Caki2 (cell line): ENCODE results near the gene FGD6. TPM values are rescaled to one million over a fixed set of nuclear protein-coding genes. Genes with fewer than 3 reads are reported as not detected.
"Not testable (repeated sequence)": the region's sequence is repeated elsewhere in the genome, so short reads cannot be mapped to it uniquely, and the experiment has no call there.

Experiments used
- DNase-seq: peaks from one replicate; pipeline ENCODE4 v3.0.0-alpha.2; 2015; ENCODE audit warnings: low read depth
- in situ Hi-C: cut with HindIII; loops from 2 replicates; pipeline ENCODE4 v1.10.0; 2016; ENCODE audit warnings: low sequenced_read_pairs, low pct_unique_long_range_greater_than_20kb, mixed read lengths
- total RNA-seq: library from RNA; depleted of rRNA; stranded (reverse); fragments of >200 nt; shearing (Covaris generic); gene quantifications from 2 replicates; pipeline ENCODE4 v1.2.3, GENCODE V29; 2014; ENCODE audit warnings: low replicate concordance

The FGD6 gene
- total RNA-seq, 1 experiment from 2014 or later = 5.9 TPM

DNA sequence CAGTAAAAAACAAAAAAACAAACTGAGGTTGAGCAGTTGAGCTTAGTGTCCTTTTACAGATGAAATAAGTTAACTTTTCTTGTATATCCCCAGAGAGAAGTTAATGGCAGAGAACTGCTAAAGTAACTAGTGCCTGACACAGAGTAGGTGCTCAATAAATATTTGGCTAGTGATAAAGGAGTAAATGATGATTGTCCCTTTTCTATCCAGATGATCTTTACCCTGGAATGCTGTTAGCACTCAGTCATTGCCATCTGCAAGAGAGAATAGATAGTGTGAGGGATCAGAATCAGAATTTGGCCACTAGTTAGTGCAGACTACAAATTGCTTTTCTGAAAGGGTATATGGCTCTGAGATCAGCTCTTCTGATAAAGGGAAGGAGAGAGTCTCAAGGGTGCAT is 21.9 kb upstream of the FGD6 start:
- in situ Hi-C loops = no loop called here
- DNase-seq = no peak

DNA sequence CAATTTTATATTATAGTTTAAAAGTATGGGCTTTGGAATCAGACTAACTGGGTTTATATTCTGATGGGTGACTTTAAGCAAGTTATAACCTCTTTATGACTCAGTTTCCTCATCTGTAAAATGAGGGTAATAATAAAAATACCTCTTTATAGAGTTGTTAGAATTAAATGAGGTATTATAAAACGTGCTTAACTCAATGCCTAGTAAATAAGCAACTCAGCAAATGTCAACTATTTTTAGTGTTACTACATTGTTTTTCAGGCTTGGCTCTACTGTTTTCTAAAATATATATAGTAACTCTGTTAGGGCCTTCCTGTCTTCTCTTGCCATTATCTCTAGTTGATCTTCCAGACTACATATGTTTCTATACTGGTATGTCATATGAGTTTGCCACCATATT is 20.9 kb upstream of the FGD6 start:
- in situ Hi-C loops = no loop called here

DNA sequence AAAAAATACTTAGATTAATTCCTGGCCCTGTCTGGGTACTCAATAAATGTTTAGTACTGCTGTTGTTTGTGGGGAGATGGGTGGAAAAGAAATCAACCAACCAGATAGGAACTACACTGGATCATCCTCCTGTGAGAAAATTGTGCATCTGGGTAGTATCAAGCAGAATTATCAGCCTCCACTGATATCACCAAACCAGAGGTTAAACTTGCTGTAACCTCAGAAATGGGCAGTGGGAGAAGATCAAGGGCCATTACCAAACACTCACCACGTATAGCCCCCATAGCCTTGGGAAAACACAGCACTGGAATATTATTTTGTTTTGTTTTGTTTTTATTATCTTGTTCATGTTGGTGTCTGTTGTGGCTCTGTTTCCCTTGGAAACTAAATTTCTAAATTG is 20.0 kb upstream of the FGD6 start:
- in situ Hi-C loops = no loop called here
- no peak for DNase-seq

More for the DNA sequence above, 20.9 kb upstream of the FGD6 start:
- DNase-seq = no peak

DNA sequence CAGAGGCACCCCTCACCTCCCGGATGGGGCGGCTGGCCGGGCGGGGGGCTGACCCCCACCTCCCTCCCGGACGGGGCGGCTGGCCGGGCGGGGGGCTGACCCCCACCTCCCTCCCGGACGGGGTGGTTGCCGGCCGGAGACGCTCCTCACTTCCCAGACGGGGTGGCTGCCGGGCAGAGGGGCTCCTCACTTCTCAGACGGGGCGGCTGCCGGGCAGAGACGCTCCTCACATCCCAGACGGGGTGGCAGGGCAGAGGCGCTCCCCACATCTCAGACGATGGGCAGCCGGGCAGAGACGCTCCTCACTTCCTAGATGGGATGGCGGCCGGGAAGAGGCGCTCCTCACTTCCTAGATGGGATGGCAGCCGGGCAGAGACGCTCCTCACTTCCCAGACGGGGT is 18.4 kb upstream of the FGD6 start:
- DNase-seq, in situ Hi-C loops: not testable (repeated sequence)

DNA sequence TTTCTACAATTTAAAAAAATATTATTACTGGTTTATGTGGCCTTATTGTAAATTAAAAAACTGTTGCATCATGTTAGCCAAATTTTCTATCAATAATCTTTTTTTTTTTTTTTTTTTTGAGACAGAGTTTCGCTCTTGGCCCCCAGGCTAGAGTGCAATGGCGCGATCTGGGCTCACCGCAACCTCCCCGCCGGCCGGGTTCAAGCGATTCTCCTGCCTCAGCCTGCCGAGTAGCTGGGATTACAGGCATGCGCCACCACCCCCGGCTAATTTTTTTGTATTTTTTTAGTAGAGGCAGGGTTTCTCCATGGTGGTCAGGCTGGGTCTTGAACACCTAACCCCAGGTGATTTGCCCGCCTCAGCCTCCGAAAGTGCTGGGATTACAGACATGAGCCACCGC is 16.9 kb upstream of the FGD6 start:
- DNase-seq, in situ Hi-C loops: not testable (repeated sequence)

DNA sequence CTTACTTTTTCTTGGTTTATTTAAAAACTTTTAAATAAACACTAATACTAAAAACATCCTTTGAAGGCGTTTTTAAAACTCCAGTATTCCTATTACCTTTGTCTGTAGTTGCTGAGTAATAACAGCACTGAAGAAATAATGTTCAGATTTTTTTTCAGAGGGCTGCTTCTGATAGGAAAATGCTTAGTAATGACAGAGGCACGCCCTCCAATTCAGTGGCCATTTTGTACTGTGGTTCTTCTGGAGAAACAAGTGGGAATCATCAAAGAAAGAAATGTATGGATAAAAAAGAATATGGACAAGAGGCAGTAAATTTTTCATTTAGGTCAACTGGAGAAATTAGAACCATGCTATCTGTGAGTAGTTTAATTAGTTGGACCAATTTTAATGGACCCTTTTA is 13.9 kb upstream of the FGD6 start:
- in situ Hi-C loops = no loop called here
- DNase-seq = peak; percentile 42

DNA sequence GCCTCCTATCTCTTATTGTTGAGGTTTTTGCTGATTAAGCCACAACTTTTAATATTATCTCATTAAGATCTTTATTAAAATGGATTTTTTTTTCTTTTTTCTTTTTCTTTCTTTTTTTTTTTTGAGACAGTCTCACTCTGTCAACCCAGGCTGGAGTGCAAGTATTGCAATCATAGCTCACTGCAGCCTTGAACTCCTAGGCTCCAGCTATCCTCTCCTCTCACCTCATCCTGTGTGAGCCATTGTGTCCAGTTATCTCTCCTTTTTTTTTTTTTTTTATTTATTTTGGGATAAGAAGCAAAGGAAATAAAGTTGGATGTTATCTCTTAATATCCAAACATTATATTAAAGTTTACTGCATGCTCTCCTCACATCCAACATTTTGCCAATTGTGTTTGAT is 13.0 kb upstream of the FGD6 start:
- in situ Hi-C loops = no loop called here

DNA sequence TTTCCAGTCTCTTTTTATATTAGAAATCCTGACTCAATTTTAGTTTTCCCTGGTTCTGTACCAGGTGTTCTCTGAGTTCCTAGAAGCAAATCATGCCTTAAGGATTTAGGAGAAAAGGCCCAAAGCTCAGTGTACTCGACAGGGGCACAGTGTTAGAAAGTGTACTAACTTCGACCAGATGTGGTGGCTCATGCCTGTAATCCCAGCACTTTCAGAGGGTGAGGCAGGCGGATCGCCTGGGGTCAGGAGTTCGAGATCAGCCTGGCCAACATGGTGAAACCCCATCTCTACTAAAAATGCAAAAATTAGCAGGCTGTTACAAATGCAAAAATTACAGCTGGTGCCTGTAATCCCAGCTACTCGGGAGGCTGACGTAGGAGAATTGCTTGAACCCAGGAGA is 12.4 kb upstream of the FGD6 start:
- in situ Hi-C loops = no loop called here

More for the DNA sequence above, 13.0 kb upstream of the FGD6 start:
- no peak for DNase-seq

DNA sequence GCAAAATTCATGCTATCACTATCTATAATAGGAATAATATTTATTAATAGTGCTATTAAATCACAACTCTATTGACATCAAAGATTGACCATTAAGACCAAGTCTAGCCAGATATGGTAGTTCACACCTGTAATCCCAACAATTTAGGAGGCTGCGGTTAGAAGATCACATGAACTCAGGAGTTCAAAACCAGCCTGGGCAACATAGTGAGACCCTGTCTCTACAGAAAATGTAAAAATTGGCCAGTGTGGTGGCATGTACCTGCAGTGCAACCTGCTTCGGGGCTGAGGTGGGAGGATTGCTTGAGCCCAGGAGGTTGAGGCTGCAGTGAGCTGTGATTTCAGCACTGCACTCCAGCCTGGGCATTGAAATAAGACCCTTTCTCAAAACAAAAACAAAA is 11.3 kb upstream of the FGD6 start:
- no peak for DNase-seq
- in situ Hi-C loops = no loop called here

More for the DNA sequence above, 12.4 kb upstream of the FGD6 start:
- DNase-seq = no peak

DNA sequence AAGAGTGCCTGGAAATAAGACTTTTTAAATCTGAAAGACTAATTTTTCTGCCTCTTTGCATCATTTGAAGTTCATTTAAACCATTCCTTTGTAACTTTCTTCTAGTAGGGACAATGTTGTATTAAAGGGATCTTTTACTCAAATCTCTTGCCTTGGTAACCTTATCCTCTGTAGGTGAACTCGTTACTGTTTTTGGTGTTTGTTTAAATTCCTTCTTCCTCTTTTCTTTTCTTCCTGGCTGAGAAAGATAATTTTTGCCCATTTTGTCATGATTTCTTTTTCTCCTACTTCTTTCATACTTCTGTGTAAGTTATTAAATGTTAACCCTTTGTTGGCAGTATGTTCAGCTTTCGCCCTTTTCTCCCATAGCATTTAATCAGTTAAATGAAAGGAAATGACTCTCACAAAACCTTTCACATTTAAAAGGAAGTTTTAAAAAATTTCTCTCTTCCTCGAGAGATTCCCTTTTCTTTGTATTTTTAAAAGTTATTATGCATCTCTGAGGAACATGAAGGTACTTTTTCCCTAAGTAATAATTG is 10.6 kb upstream of the FGD6 start:
- DNase-seq = no peak
- in situ Hi-C loops = no loop called here

DNA sequence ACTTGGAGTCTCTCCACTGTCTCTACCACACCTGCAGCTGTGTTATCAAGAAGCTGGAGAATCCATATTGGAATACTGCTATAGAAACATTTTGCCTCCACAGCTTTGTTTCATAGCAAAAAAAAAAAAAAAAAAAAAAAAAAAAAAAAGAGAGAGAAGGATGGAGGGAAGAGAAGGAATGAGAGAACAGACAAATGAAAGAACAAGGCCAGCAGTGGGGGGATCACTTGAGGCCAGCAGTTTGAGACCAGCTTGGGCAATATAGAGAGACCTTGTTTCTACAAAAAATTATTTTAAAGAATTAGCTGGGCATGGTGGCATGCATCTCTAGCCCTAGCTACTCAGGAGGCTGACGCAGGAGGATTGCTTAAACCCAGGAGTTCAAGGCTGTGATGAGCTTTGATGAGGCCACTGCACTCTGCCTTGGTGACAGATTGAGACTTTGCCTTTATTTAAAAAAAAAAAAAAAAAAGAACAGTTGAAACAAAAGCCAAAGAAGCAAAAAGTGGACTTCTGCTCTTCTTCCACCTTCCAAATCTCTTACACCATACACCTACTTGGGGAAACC is 8.5 kb upstream of the FGD6 start:
- in situ Hi-C loops = no loop called here

DNA sequence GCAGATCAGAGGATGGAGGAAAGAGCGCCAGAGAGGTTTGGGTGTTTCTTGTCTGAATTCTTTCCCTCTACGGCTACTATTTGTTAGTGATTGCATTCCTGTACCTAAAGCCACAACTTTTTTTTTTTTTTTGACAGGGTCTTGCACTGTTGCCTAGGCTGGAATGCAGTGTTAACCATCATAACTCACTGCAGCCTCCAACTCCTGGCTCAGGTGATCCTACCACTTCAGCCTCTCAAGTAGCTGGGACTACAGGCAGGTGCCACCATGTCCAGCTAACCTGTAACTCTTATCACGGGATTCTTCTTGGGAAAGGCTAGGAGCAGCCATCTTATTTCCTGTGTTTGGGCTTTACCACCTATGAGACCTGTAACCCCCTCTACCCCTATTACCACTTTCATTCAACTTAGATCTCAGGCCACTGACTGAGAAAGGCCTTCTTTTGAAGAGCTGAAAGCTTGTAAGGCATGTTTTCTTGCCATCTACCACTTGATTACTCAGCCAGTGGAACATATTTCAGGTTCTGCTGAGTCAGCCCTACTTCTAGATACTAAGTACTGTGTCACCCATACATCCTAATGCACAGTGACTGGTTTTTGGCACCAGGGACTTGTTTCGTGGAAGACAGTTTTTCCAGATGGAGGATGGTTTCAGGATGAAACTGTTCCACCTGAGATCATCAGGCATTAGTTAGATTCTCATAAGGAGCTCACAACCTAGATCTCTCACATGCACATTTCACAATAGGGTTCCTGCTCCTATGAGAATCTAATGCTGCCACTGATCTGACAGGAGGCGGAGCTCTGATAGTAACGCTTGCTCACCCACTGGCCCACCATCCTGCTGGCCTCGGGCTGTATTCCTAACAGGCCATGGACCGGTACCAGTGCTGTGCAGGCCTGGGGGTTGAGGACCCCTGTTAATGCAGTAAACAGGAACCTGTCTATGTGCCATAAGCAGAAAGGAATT is 7.2 kb upstream of the FGD6 start:
- in situ Hi-C loops = loop anchor here (25.0 kb wide), 1 partner anchor 112 kb away; no protein-coding TSS in a partner anchor
- DNase-seq = peak; percentile 49

More for the DNA sequence above, 8.5 kb upstream of the FGD6 start:
- DNase-seq = no peak

DNA sequence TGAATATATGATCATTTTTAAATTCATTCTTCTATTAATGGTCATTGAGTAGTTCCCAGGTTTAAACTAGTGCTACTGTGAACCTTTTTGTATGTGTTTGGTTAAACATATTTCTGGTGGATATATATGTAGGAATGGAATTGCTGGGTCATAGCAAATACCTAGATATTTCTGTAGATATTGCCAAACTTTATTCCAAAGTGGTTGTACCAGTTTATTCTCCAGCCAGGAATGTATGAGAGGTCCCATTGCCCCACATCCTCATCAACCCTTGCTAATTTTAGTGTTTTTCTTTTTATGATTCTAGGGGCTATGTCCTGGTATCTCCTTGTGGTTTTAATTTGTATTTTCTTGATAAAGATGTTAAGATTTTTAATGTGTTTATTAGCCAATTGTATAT is 3.5 kb upstream of the FGD6 start:
- in situ Hi-C loops = loop anchor here (25.0 kb wide), 1 partner anchor 108 kb away; no protein-coding TSS in a partner anchor

DNA sequence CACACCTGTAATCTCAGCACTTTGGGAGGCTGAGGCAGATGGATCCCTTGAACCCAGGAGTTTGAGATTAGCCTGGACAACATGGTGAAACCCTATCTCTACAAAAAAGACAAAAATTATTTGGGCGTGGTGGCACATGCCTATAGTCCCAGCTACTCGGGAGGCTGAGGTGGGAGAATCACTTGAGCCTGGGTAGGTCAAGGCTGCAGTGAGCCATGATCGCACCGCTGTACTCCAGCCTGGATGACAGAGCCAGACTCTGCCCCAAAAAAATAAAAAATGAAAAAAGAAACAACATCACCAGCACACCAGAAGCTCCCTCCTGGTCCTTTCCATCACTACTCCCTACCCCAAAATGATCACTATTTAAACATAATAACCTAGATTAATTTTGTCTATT is 2.9 kb upstream of the FGD6 start:
- in situ Hi-C loops = loop anchor here (25.0 kb wide), 1 partner anchor 108 kb away; no protein-coding TSS in a partner anchor

More for the DNA sequence above, 3.5 kb upstream of the FGD6 start:
- no peak for DNase-seq

DNA sequence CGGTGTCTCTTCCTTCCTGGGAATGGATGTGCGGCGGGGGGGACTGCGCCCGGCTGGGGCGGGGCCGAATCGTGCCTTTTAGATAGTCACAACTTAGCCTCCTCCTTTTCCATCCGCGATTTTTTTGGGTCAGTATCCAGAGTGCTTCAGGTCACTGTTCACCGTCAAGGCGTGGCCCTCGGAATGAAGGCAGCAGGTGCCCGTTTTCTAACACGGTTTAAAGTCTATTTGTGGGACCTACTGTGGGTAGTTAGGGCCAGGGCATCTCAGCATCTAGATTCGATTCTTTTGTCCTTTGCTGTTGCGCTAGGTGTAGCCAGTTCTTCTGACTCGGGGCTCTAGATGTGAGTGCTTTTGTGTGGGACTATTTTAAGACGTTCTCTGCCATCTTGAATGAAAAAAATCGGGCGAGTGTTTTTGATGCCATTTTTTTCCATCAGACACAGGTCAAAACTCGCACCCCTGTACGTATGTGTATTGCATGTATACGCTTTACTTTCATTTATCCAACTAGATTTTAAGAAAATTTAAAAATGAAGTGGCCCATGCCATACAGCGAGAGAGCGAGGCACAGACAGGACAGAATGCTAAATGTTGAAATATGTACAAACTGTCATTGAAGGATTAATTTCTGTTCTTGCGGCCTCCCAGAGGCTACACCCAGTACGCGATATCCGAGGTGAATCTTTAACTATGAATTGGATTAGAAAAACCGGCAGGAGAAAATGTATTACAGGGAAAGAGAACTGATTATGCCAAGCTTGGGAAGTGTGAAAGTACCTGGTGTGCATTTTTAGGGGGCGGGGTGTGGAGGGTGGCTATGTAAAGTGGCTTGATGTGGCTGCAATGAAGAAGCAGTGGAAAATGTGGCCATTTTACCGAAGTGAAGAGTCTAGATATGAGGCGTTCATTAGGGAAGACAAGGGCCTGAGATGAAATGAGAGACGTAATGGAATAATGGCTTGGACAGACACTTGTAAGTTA is 1.2 kb upstream of the FGD6 start:
- DNase-seq = peak; percentile 62
- in situ Hi-C loops = loop anchor here (25.0 kb wide), 1 partner anchor 106 kb away; no protein-coding TSS in a partner anchor

More for the DNA sequence above, 2.9 kb upstream of the FGD6 start:
- DNase-seq = no peak

DNA sequence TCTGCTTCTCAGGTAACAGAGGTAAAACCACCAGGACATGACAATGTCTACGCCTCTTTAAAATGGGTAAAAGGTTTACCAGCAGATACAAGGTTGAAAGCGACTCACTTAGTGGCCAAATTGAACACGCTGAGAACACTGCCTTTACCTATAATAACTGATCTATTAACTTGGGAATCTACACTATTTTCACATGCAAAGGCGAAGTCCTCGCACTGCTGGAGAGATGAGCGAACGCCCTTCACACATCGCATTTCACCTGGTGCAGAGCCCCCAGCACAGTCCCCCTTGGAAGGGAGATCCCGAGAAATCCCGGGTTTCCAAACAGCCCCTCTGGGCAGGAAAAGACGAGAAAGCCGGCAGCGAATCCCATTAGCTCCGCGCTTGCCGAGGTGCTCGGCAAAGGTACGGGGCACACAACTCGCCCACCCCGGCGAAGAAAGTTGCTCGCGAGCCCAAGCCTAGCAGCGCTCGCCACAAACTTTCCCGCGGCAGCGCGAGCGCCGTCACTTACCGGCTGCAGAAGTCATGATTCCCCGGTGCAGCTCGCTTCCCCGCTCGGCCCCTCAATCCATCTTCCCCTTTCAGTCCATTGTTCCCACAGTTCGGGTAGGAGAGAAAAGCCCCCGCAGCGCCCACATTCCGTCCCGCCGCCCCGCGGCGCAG is 423 bp downstream of the FGD6 start:
- in situ Hi-C loops = loop anchor here (25.0 kb wide), 1 partner anchor 105 kb away; no protein-coding TSS in a partner anchor
- peak; percentile 51 for DNase-seq

DNA sequence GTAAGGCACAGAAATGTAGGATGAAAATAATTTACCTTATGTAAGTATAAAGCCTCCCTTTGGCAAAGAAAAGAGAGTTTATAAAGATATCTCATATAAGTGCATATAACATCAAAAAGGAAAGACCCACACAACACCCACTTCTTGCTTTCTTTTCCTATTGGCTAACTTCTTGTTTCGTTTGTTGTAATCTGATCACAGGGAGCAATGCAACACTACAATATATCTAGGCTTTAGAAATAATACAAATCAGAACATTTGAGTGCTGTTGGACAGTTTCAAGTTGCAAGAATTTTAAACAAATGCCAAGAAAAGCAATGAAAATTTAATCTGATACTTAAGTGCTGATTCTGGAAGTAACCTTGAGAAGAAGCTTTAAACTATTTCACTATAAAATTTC is 1.3 kb downstream of the FGD6 start:
- in situ Hi-C loops = loop anchor here (25.0 kb wide), 1 partner anchor 104 kb away; no protein-coding TSS in a partner anchor

More for the DNA sequence above, 1.3 kb downstream of the FGD6 start:
- peak; percentile 58 for DNase-seq
